ENCODE measurements around the gene OSM.

Gene OSM

GRCh38 chr22:30280505-30280904 is 13.9 kb upstream of the OSM start:
- peaks cover 0 to 2% (median 0%) of the 10 kb centered on the region in 4 experiments for H3K36me3 ChIP-seq (ENCODE audit: control insufficient read depth in 4 of 4, insufficient read depth in 4 of 4, low read length in 3 of 4)
- H3K27ac ChIP-seq (ENCODE audit: insufficient read depth in 1 of 2, low read depth in 1 of 2, low read length in 2 of 2, poor library complexity in 1 of 2, severe bottlenecking in 2 of 2), result no peak overlapping the region
- H3K4me1 ChIP-seq (ENCODE audit: control extremely low read depth in 1 of 4, control insufficient read depth in 4 of 4, insufficient read depth in 4 of 4, low read length in 3 of 4), result peaks cover 2 to 62% (median 58%) of the 10 kb centered on the region in 4 experiments
- H3K4me3 ChIP-seq (ENCODE audit: control insufficient read depth in 1 of 7, extremely low read depth in 1 of 7, insufficient read depth in 4 of 7, low read depth in 2 of 7, low read length in 6 of 7), result no peak overlapping the region
- POLR2A ChIA-PET, result interaction anchor here (1.8 kb wide), 1 partner anchor 17 kb away, joined by 4 read pairs; no protein-coding TSS in a partner anchor
- no peak for DNase-seq
- 78% methylated on average over 4 of the region's 8 CpGs for WGBS (ENCODE audit: insufficient coverage)
- CTCF ChIA-PET, result interaction anchor here (1.3 to 3.9 kb wide), 5 partner anchors 8 to 172 kb away, joined by 4 to 19 read pairs (median 5); partner anchors contain the start of gene CASTOR1
- no peaks in the 10 kb centered on the region for H3K27me3 ChIP-seq (replicated peaks in 2 of 5; ENCODE audit: control insufficient read depth in 4 of 5, insufficient read depth in 5 of 5, low read length in 4 of 5)
- H3K9me3 ChIP-seq (ENCODE audit: control extremely low read depth in 1 of 5, control insufficient read depth in 4 of 5, insufficient read depth in 2 of 5, low read depth in 1 of 5, low read length in 4 of 5), result no peaks in the 10 kb centered on the region

DNA sequence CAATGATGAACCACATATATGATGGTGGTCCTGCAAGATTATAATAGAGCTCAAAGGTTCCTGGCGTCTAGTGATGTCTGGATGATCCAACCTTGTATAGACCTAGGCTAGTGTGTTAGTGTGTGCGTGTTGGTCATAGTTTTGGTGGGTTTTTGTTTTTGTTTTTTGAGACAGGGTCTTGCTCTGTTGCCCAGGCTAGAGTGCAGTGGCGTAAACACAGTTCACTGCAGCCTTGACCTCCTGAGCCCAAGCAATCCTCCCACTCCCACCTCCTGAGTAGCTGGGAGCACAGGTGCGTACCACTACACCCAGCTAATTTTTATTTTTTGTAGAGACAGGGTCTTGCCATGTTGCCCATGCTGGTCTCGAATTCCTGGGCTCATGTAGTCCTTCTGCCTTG is 13.3 kb upstream of the OSM start:
- CTCF ChIA-PET, result interaction anchor here (1.3 to 3.9 kb wide), 5 partner anchors 8 to 172 kb away, joined by 4 to 19 read pairs (median 5); partner anchors contain the start of gene CASTOR1
- H3K27me3 ChIP-seq (replicated peaks in 2 of 5; ENCODE audit: control insufficient read depth in 4 of 5, insufficient read depth in 5 of 5, low read length in 4 of 5), result no peaks in the 10 kb centered on the region
- DNase-seq, result no peak
- H3K36me3 ChIP-seq (ENCODE audit: control insufficient read depth in 4 of 4, insufficient read depth in 4 of 4, low read length in 3 of 4), result no peaks in the 10 kb centered on the region
- POLR2A ChIA-PET, result interaction anchor here (1.8 kb wide), 1 partner anchor 16 kb away, joined by 4 read pairs; no protein-coding TSS in a partner anchor
- 100% methylated on average over 2 of the region's 5 CpGs for WGBS (ENCODE audit: insufficient coverage)
- H3K9me3 ChIP-seq (ENCODE audit: control extremely low read depth in 1 of 5, control insufficient read depth in 4 of 5, insufficient read depth in 2 of 5, low read depth in 1 of 5, low read length in 4 of 5), result no peaks in the 10 kb centered on the region
- H3K4me3 ChIP-seq (ENCODE audit: control insufficient read depth in 1 of 7, extremely low read depth in 1 of 7, insufficient read depth in 4 of 7, low read depth in 2 of 7, low read length in 6 of 7), result no peak overlapping the region
- H3K4me1 ChIP-seq (ENCODE audit: control extremely low read depth in 1 of 4, control insufficient read depth in 4 of 4, insufficient read depth in 4 of 4, low read length in 3 of 4), result peaks cover 2 to 64% (median 61%) of the 10 kb centered on the region in 4 experiments
- H3K27ac ChIP-seq (ENCODE audit: insufficient read depth in 1 of 2, low read depth in 1 of 2, low read length in 2 of 2, poor library complexity in 1 of 2, severe bottlenecking in 2 of 2), result no peak overlapping the region

DNA sequence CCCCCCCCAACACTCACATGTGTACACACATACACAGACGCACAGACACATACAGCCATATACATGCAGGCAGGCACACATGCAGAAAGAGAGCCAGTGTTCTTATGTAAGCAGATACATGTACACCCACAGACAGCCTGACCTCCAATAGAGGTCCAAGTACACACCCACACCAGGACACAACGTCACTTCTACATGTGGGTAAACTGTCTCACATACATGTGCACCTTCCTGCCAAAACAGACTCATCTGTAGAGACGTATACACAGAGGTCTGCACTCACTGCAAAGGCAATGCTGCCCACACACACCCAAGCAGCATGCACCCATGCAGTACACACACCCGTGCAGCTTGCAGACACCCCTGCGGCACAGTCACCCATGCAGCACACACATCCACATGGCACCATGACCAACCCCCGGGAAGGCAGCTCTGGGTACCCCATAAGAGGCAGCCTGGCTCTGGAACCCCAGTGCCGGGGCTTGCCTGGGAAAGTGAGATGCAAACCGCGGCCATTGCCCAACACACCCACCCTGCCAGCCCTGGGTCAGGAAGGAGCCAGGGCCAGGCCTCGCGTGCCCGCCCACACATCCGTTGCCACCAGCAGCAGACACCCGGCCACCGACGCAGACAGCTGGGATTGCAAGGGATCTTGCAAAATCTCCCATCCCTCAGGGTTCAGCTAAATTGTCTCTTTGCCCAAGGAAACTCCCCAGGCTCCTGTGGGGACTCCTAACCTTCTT is 12.6 kb upstream of the OSM start:
- 68% methylated on average over 14 of the region's 16 CpGs for WGBS (ENCODE audit: insufficient coverage)
- no peak overlapping the region for H3K4me3 ChIP-seq (ENCODE audit: control insufficient read depth in 1 of 7, extremely low read depth in 1 of 7, insufficient read depth in 4 of 7, low read depth in 2 of 7, low read length in 6 of 7)
- H3K27ac ChIP-seq (ENCODE audit: insufficient read depth in 1 of 2, low read depth in 1 of 2, low read length in 2 of 2, poor library complexity in 1 of 2, severe bottlenecking in 2 of 2), result no peak overlapping the region
- peak in 2 of 3 donors; percentile 61 to 68 for DNase-seq
- H3K36me3 ChIP-seq (ENCODE audit: control insufficient read depth in 4 of 4, insufficient read depth in 4 of 4, low read length in 3 of 4), result no peaks in the 10 kb centered on the region
- no peaks in the 10 kb centered on the region for H3K27me3 ChIP-seq (replicated peaks in 2 of 5; ENCODE audit: control insufficient read depth in 4 of 5, insufficient read depth in 5 of 5, low read length in 4 of 5)
- ChIA-PET POLR2A (interaction anchor here (1.8 kb wide), 1 partner anchor 15 kb away, joined by 4 read pairs; no protein-coding TSS in a partner anchor), CTCF (interaction anchor here (0.9 to 3.9 kb wide), 5 partner anchors 9 to 171 kb away, joined by 3 to 19 read pairs (median 5); partner anchors contain the start of gene CASTOR1)
- H3K4me1 ChIP-seq (ENCODE audit: control extremely low read depth in 1 of 4, control insufficient read depth in 4 of 4, insufficient read depth in 4 of 4, low read length in 3 of 4), result peaks cover 2 to 68% (median 62%) of the 10 kb centered on the region in 4 experiments
- no peaks in the 10 kb centered on the region for H3K9me3 ChIP-seq (ENCODE audit: control extremely low read depth in 1 of 5, control insufficient read depth in 4 of 5, insufficient read depth in 2 of 5, low read depth in 1 of 5, low read length in 4 of 5)

- Histone ChIP-seq H3K27ac (ENCODE audit: insufficient read depth in 1 of 2, low read depth in 1 of 2, low read length in 2 of 2, poor library complexity in 1 of 2, severe bottlenecking in 2 of 2) (peak overlapping the region; percentile 46 to 59), H3K4me3 (ENCODE audit: control insufficient read depth in 1 of 7, extremely low read depth in 1 of 7, insufficient read depth in 4 of 7, low read depth in 2 of 7, low read length in 6 of 7) (peak overlapping the region in 4 of 7 experiments; percentile 22 to 49 (median 33)), H3K27me3 (replicated peaks in 2 of 5; ENCODE audit: control insufficient read depth in 4 of 5, insufficient read depth in 5 of 5, low read length in 4 of 5) (no peaks in the 10 kb centered on the region), H3K36me3 (ENCODE audit: control insufficient read depth in 4 of 4, insufficient read depth in 4 of 4, low read length in 3 of 4) (peaks cover 0 to 1% (median 0%) of the 10 kb centered on the region in 4 experiments), H3K4me1 (ENCODE audit: control extremely low read depth in 1 of 4, control insufficient read depth in 4 of 4, insufficient read depth in 4 of 4, low read length in 3 of 4) (peaks cover 6 to 71% (median 59%) of the 10 kb centered on the region in 4 experiments), H3K9me3 (ENCODE audit: control extremely low read depth in 1 of 5, control insufficient read depth in 4 of 5, insufficient read depth in 2 of 5, low read depth in 1 of 5, low read length in 4 of 5) (no peaks in the 10 kb centered on the region)
- peak; percentile 60 to 86 (median 82) for DNase-seq
- POLR2A ChIA-PET, result interaction anchor here (0.8 to 1.2 kb wide), 3 partner anchors 11 to 14 kb away, joined by 4 to 6 read pairs (median 4); partner anchors contain the start of gene OSM
- CTCF ChIA-PET, result interaction anchor here (0.8 to 3.9 kb wide), 8 partner anchors 8 to 180 kb away, joined by 3 to 19 read pairs (median 3); partner anchors contain the start of genes CASTOR1 and RNF215
- 30% methylated on average over 7 of the region's 14 CpGs for WGBS (ENCODE audit: insufficient coverage)
Measured at GRCh38 chr22:30277547-30278344, 11.1 kb upstream of the OSM start.

- 23% methylated on average over 8 of the region's 8 CpGs for WGBS (ENCODE audit: insufficient coverage)
- CTCF ChIA-PET, result interaction anchor here (1.2 kb wide), 1 partner anchor 9 kb away, joined by 5 read pairs; no protein-coding TSS in a partner anchor
- POLR2A ChIA-PET, result interaction anchor here (1.0 kb wide), 1 partner anchor 8 kb away, joined by 3 read pairs; no protein-coding TSS in a partner anchor
- peaks cover 9 to 77% (median 62%) of the 10 kb centered on the region in 4 experiments for H3K4me1 ChIP-seq (ENCODE audit: control extremely low read depth in 1 of 4, control insufficient read depth in 4 of 4, insufficient read depth in 4 of 4, low read length in 3 of 4)
- H3K27me3 ChIP-seq (replicated peaks in 2 of 5; ENCODE audit: control insufficient read depth in 4 of 5, insufficient read depth in 5 of 5, low read length in 4 of 5), result no peaks in the 10 kb centered on the region
- H3K27ac ChIP-seq (ENCODE audit: insufficient read depth in 1 of 2, low read depth in 1 of 2, low read length in 2 of 2, poor library complexity in 1 of 2, severe bottlenecking in 2 of 2), result no peak overlapping the region
- H3K36me3 ChIP-seq (ENCODE audit: control insufficient read depth in 4 of 4, insufficient read depth in 4 of 4, low read length in 3 of 4), result peaks cover 0 to 2% (median under 1%) of the 10 kb centered on the region in 4 experiments
- DNase-seq, result peak in 1 of 3 donors; percentile 46
- no peaks in the 10 kb centered on the region for H3K9me3 ChIP-seq (ENCODE audit: control extremely low read depth in 1 of 5, control insufficient read depth in 4 of 5, insufficient read depth in 2 of 5, low read depth in 1 of 5, low read length in 4 of 5)
- H3K4me3 ChIP-seq (ENCODE audit: control insufficient read depth in 1 of 7, extremely low read depth in 1 of 7, insufficient read depth in 4 of 7, low read depth in 2 of 7, low read length in 6 of 7), result peak overlapping the region in 1 of 7 experiments; percentile 19
Measured at GRCh38 chr22:30276039-30276438, 9.4 kb upstream of the OSM start.

DNA sequence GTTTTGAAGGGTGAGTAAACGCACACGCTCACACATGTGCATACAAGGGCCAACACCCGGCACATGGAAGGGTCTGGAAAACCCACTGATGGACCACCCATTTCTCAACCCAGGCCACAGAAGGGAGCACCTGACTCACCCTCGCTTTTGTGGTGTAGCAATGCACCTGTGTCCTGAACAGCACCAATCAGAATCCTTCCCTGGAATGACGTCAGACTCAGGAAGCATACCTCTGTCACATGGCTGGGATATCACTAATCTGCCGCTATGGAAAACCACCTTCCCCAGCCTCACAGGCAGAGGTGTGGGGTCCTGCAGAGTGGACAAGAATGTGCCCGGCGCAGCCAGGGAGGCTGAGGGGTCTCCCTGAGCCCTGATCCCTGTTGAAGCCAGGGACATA is 9.0 kb upstream of the OSM start:
- CTCF ChIA-PET, result interaction anchor here (1.2 kb wide), 1 partner anchor 10 kb away, joined by 5 read pairs; no protein-coding TSS in a partner anchor
- peak in 1 of 3 donors; percentile 49 for DNase-seq

More for the DNA sequence above, 9.0 kb upstream of the OSM start:
- Histone ChIP-seq H3K9me3 (ENCODE audit: control extremely low read depth in 1 of 5, control insufficient read depth in 4 of 5, insufficient read depth in 2 of 5, low read depth in 1 of 5, low read length in 4 of 5) (no peaks in the 10 kb centered on the region), H3K27me3 (replicated peaks in 2 of 5; ENCODE audit: control insufficient read depth in 4 of 5, insufficient read depth in 5 of 5, low read length in 4 of 5) (no peaks in the 10 kb centered on the region), H3K4me3 (ENCODE audit: control insufficient read depth in 1 of 7, extremely low read depth in 1 of 7, insufficient read depth in 4 of 7, low read depth in 2 of 7, low read length in 6 of 7) (peak overlapping the region in 1 of 7 experiments; percentile 19), H3K4me1 (ENCODE audit: control extremely low read depth in 1 of 4, control insufficient read depth in 4 of 4, insufficient read depth in 4 of 4, low read length in 3 of 4) (peaks cover 9 to 81% (median 66%) of the 10 kb centered on the region in 4 experiments), H3K27ac (ENCODE audit: insufficient read depth in 1 of 2, low read depth in 1 of 2, low read length in 2 of 2, poor library complexity in 1 of 2, severe bottlenecking in 2 of 2) (no peak overlapping the region), H3K36me3 (ENCODE audit: control insufficient read depth in 4 of 4, insufficient read depth in 4 of 4, low read length in 3 of 4) (peaks cover 0 to 5% (median 1%) of the 10 kb centered on the region in 4 experiments)
- WGBS (ENCODE audit: insufficient coverage), result 66% methylated on average over 8 of the region's 8 CpGs
- POLR2A ChIA-PET, result no interaction called here

Measured in common myeloid progenitor, CD34-positive (primary cell).